Endothelial cell of umbilical vein (primary cell): ENCODE data around the gene FIGNL2.

Experiments used
- CTCF ChIP-seq, 2 donors: IDR thresholded peaks; 1 replicate in 1 of 2; 2 replicates in 1 of 2; pipeline ENCODE4 v1.5.1; 2011; ENCODE audit warnings: low read length in 2 of 2, mild to moderate bottlenecking in 2 of 2, moderate library complexity in 2 of 2, control low read depth in 1 of 2, inconsistent platforms in 1 of 2, low read depth in 1 of 2; ENCODE audit not compliant: insufficient read depth in 1 of 2; ENCODE audit errors: extremely low read depth in 1 of 2
- EZH2 ChIP-seq: IDR thresholded peaks from 2 replicates; pipeline ENCODE4 v1.6.1; 2012; ENCODE audit warnings: borderline replicate concordance, low read depth, mild to moderate bottlenecking, moderate library complexity, low read length, inconsistent platforms; ENCODE audit not compliant: severe bottlenecking
- MYC ChIP-seq: IDR thresholded peaks from one replicate; pipeline ENCODE4 v1.6.1; 2011; ENCODE audit warnings: mild to moderate bottlenecking, low read depth, low read length
- POLR2A ChIP-seq: IDR thresholded peaks from 2 replicates; pipeline ENCODE4 v1.6.1; 2012; ENCODE audit warnings: low read depth, mild to moderate bottlenecking, control low read depth, low read length
- POLR2AphosphoS5 ChIP-seq: IDR thresholded peaks from 2 replicates; pipeline ENCODE4 v1.6.1; 2012; ENCODE audit warnings: low read depth, mild to moderate bottlenecking, control low read depth, low read length, moderate library complexity; ENCODE audit not compliant: insufficient read depth

- no peak for TF ChIP-seq CTCF (IDR thresholded peaks at IDR 0.05; ENCODE audit: extremely low read depth in 1 of 2, insufficient read depth in 1 of 2, low read depth in 1 of 2, low read length in 2 of 2)
- TF ChIP-seq EZH2 = no peak
- TF ChIP-seq POLR2AphosphoS5 = no peak
- no peak for TF ChIP-seq POLR2A
- no peak for TF ChIP-seq MYC
Observed at GRCh38 chr12:51895378-51896135, 47.0 kb upstream of the FIGNL2 start.
